Left lung (tissue), 10 donors: ENCODE data around the gene CLIC5. TPM values are rescaled to one million over a fixed set of nuclear protein-coding genes. Genes with fewer than 3 reads are reported as not detected.

Experiments used
- ATAC-seq: fragments of 200-7000 bp; cut with Tn5 transposase; one replicate; pipeline ENCODE4 v1.9.1; 2020; ENCODE audit warnings: moderate library complexity
- DNase-seq, 4 donors: peaks; one replicate each; pipeline ENCODE4 v3.0.0-alpha.2; 2013 to 2020
- H3K27ac ChIP-seq, 2 donors: fragments of 200-600 bp; sonication (generic) in 1 of 2; one replicate each; pipeline versions ENCODE4 v1.5.0 to v1.8.0; 2020 to 2021
- H3K27me3 ChIP-seq, 2 donors: fragments of 200-600 bp; sonication (generic) in 1 of 2; one replicate each; pipeline versions ENCODE4 v1.5.0 to v1.8.0; 2020 to 2021
- H3K36me3 ChIP-seq, 2 donors: fragments of 200-600 bp; sonication (generic) in 1 of 2; one replicate each; pipeline versions ENCODE4 v1.5.0 to v1.8.0; 2020 to 2021
- H3K4me1 ChIP-seq, 2 donors: fragments of 200-600 bp; one replicate each; pipeline ENCODE4 v1.8.0; 2021
- H3K4me3 ChIP-seq, 2 donors: fragments of 200-600 bp; sonication (generic) in 1 of 2; one replicate each; pipeline versions ENCODE4 v1.5.0 to v1.8.0; 2020 to 2021; ENCODE audit warnings: mild to moderate bottlenecking in 1 of 2
- H3K9me3 ChIP-seq, 2 donors: fragments of 200-600 bp; sonication (generic) in 1 of 2; one replicate each; pipeline versions ENCODE4 v1.5.0 to v1.8.0; 2020 to 2021
- intact Hi-C, 2 donors: fragments of 100-400 bp; cut with DNase I; formaldehyde crosslinking; loops; one replicate each; pipeline versions ENCODE4 v1.11.2 to v1.14.2; 2022
- polyA plus RNA-seq, 6 donors: library from polyadenylated mRNA; unstranded; fragments of 120-200 nt; gene quantifications; one replicate each; pipeline ENCODE4 v1.2.1, GENCODE V29; 2013; ENCODE audit not compliant: insufficient read length in 6 of 6
- total RNA-seq, 2 donors: library from RNA; stranded (reverse); fragmentation: NEBNext Ultra II Directional; extraction: Animal tissue kit (Norgen Biotek cat#: 25700); gene quantifications; one replicate each; pipeline ENCODE4 v1.2.1, GENCODE V29; 2021
- TF ChIP-seq, protein P1 (sequence below), 2 donors: fragments of 200-600 bp; sonication (generic) in 1 of 2; IDR thresholded peaks; one replicate each; pipeline versions ENCODE4 v1.5.0 to v1.8.0; 2021; ENCODE audit warnings: antibody characterized with exemption in 2 of 2
- donor health status: DM: no; HTN: yes; CAD: no.
- donor health status: DM: no; HTN: no; CAD: no.

The CLIC5 gene
- total and polyA plus RNA-seq, 8 donors, result 8.8 to 179 (median 10.2) TPM

DNA sequence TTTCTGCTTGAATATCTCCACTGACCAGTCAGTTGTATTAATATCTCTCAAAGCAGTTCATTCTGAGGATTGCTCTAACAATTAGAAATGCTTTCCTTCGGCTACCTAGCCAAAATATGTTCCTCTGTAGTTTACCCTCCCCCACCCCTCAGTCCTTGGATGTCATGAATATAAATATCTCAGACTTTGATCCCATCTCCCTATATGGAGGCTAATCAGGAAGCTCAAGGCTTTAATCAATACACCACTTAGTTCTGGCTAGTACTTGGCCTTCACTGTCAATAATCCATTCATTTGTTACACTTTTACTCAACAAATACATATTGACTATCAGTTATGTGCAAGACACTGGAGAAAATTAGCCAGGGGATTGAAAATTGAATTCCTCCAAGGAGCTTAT, 60.1 kb downstream of the CLIC5 start:
- H3K9me3 ChIP-seq, result no peaks in the 10 kb centered on the region
- intact Hi-C loops, result no loop called here
- no peak for ATAC-seq

DNA sequence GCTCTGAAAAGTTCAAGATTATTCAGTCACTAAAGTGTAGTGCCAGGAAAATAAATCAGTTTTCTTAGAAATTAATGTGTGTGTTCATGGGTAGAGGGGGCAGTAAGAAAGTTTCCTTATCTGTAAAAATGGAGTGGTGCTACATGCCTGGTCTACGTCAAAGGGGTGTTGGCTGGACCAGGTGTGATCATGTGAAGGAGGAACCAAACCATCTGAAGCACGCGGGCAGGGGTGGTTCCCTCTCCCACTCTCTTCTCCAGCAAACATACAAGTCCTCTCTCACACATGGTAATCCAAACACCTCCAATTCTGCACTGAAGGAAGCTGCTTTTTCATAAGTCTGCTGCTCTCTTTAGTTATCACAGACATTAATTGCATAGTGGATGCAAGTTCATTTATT, 63.1 kb downstream of the CLIC5 start:
- H3K4me1 ChIP-seq, result peaks cover 0 to 7% of the 10 kb centered on the region in 2 donors
- peak overlapping the region; percentile 60 to 67 for H3K27ac ChIP-seq
- H3K36me3 ChIP-seq, result peaks cover 0 to 4% of the 10 kb centered on the region in 2 donors
- ATAC-seq (peak; percentile 75), DNase-seq (peak in 2 of 4 donors; percentile 16 to 44)
- H3K9me3 ChIP-seq, result no peaks in the 10 kb centered on the region
- intact Hi-C loops, result no loop called here
- no peaks in the 10 kb centered on the region for H3K27me3 ChIP-seq
- TF ChIP-seq, protein P1, sequence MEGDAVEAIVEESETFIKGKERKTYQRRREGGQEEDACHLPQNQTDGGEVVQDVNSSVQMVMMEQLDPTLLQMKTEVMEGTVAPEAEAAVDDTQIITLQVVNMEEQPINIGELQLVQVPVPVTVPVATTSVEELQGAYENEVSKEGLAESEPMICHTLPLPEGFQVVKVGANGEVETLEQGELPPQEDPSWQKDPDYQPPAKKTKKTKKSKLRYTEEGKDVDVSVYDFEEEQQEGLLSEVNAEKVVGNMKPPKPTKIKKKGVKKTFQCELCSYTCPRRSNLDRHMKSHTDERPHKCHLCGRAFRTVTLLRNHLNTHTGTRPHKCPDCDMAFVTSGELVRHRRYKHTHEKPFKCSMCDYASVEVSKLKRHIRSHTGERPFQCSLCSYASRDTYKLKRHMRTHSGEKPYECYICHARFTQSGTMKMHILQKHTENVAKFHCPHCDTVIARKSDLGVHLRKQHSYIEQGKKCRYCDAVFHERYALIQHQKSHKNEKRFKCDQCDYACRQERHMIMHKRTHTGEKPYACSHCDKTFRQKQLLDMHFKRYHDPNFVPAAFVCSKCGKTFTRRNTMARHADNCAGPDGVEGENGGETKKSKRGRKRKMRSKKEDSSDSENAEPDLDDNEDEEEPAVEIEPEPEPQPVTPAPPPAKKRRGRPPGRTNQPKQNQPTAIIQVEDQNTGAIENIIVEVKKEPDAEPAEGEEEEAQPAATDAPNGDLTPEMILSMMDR (IDR thresholded peaks at IDR 0.05), result no peak
- H3K4me3 ChIP-seq, result no peak overlapping the region

More for the DNA sequence above, 60.1 kb downstream of the CLIC5 start:
- no peak overlapping the region for H3K27ac ChIP-seq
- no peaks in the 10 kb centered on the region for H3K36me3 ChIP-seq
- no peak overlapping the region for H3K4me3 ChIP-seq
- no peak for DNase-seq
- H3K4me1 ChIP-seq, result peaks cover 7 to 8% of the 10 kb centered on the region in 2 donors
- no peaks in the 10 kb centered on the region for H3K27me3 ChIP-seq
- TF ChIP-seq, protein P1 (IDR thresholded peaks at IDR 0.05), result no peak

DNA sequence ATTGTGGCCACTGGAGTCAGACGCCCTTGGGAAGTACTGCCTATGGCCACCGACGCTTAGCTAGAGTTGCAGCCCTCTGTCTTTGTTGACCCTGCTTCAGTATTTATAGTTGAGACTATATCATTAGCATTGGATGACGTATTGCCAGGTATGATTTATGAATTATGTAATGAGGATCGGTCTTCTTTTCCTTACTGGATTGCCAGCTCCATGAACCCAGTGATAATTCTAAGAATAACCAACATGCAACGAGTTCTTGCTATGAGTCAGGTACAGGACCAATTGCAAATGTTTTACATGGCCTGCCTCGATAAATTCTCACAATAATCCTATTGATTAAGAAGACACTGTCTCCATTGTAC, 63.5 kb downstream of the CLIC5 start:
- peak in 1 of 4 donors; percentile 3 for DNase-seq
- Histone ChIP-seq H3K27me3 (no peaks in the 10 kb centered on the region), H3K36me3 (peaks cover 0 to 4% of the 10 kb centered on the region in 2 donors), H3K4me1 (peaks cover 0 to 7% of the 10 kb centered on the region in 2 donors), H3K27ac (peak overlapping the region; percentile 60 to 67), H3K9me3 (no peaks in the 10 kb centered on the region), H3K4me3 (no peak overlapping the region)
- no peak for ATAC-seq
- TF ChIP-seq, protein P1 (IDR thresholded peaks at IDR 0.05), result no peak
- intact Hi-C loops, result no loop called here

DNA sequence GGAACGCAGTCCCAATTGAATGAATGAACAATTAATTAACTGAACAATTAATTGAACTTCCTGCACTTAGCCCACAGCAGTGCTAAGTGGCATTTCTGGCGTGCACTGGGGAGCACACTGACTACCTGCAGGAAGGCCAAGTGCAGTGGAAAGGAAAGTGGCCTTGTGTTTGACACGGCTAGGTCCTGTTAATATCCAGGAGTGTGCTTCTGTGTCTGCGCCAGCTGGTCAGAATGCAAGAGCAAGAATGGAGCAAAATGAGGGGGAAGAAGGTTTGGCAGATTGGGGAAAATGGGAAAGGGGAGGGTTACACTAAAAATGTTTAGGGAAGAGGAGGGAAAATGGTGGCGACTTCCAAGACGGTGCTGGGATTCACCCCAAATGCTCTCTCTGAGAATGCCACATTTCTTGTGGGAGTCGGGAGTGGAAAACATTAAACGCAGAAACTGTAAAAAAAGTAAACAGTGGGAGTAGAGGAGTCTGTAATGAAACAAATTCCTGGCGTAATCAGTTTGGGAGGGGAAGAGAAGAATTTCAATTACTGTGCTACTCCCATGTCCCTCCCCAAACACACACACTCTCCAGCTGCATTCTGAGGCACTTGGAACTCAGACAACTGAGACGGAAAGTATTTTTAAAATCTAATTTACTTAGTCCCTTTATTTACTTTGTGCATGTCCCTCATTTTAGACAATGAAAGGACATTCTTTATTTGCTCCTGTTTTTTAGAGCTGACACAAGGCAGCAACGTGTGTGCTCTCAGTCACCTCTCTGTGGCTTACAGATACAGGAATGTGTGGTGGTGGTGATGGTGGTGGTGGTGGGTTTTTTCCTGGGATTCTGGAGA, 64.1 kb downstream of the CLIC5 start:
- TF ChIP-seq, protein P1 (IDR thresholded peaks at IDR 0.05), result no peak
- intact Hi-C loops, result no loop called here
- peak overlapping the region; percentile 60 to 74 for H3K27ac ChIP-seq

DNA sequence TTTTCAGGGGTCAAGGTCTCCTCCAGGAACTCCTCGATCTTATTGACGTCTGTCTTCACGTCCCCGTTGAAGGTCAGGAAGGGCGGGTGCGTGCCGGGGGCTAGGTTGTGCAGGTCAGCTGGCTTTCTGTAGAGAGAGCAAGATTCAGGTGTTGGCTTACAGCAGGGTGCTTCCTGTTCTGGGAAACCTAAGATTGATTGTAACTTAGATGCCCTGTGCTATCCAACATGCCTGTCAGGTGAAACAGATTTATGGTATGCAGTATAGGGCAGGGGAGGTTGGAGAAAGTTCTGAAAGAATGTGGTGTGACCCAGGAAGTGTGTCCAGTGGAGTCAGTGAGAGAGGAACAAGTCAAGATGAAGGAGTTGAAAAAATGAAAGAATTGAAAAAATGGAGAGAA, 66.4 kb downstream of the CLIC5 start:
- intact Hi-C loops, result no loop called here
- no peaks in the 10 kb centered on the region for H3K27me3 ChIP-seq
- H3K9me3 ChIP-seq, result no peaks in the 10 kb centered on the region
- no peak overlapping the region for H3K4me3 ChIP-seq
- ATAC-seq, result no peak
- H3K4me1 ChIP-seq, result peaks cover 0 to 7% of the 10 kb centered on the region in 2 donors
- H3K36me3 ChIP-seq, result peaks cover 0 to 4% of the 10 kb centered on the region in 2 donors
- TF ChIP-seq, protein P1 (IDR thresholded peaks at IDR 0.05), result no peak
- peak in 1 of 4 donors; percentile 25 for DNase-seq
- no peak overlapping the region for H3K27ac ChIP-seq

More for the DNA sequence above, 64.1 kb downstream of the CLIC5 start:
- Histone ChIP-seq H3K36me3 (peaks cover 0 to 4% of the 10 kb centered on the region in 2 donors), H3K27me3 (no peaks in the 10 kb centered on the region), H3K4me3 (no peak overlapping the region), H3K4me1 (peaks cover 0 to 7% of the 10 kb centered on the region in 2 donors), H3K9me3 (no peaks in the 10 kb centered on the region)
- DNase-seq (peak in 2 of 4 donors; percentile 43 to 51), ATAC-seq (peak; percentile 77)
